HEK293 (cell line): ENCODE results near the gene ARGLU1.

ENCODE experiments used
- CTCF ChIA-PET: fragments of 350-600 bp; formaldehyde crosslinking; extraction: SDS; loops from one replicate; lab custom pipeline; 2021; ENCODE audit warnings: antibody characterized with exemption; lab: Yijun Ruan, JAX
- POLR2A ChIA-PET: fragments of 300-600 bp; formaldehyde crosslinking; extraction: SDS; loops from one replicate; lab custom pipeline; 2020; ENCODE audit warnings: antibody characterized with exemption, inconsistent platforms; lab: Yijun Ruan, JAX
- H3K27ac ChIP-seq: fragments of 200-500 bp; sonication (Bioruptor generic); 2 replicates; pipeline ENCODE4 v1.5.1; 2014; ENCODE audit warnings: low read depth, low read length, control low read depth, inconsistent platforms; ENCODE audit errors: extremely low read depth
- H3K36me3 ChIP-seq, 2 experiments: fragments of 200-500 bp in 1 of 2; sonication (Bioruptor generic) in 1 of 2; 1 replicate in 1 of 2; 2 replicates in 1 of 2; pipeline ENCODE4 v1.5.1; 2014 to 2017; ENCODE audit warnings: inconsistent platforms in 2 of 2, low read length in 2 of 2; ENCODE audit not compliant: control insufficient read depth in 2 of 2, insufficient read depth in 1 of 2
- H3K4me1 ChIP-seq: fragments of 200-500 bp; sonication (Bioruptor generic); 2 replicates; pipeline ENCODE4 v1.5.1; 2014; ENCODE audit warnings: mild to moderate bottlenecking, low read length, inconsistent platforms; ENCODE audit not compliant: control insufficient read depth, insufficient read depth
- H3K4me3 ChIP-seq: 2 replicates; pipeline ENCODE4 v1.5.1; 2011; ENCODE audit warnings: low read depth, mild to moderate bottlenecking, control low read depth, low read length, moderate library complexity
- H3K9me3 ChIP-seq: fragments of 200-500 bp; sonication (Bioruptor generic); 2 replicates; pipeline ENCODE4 v1.5.1; 2014; ENCODE audit warnings: low read depth, low read length, inconsistent platforms; ENCODE audit not compliant: control insufficient read depth, insufficient read depth
- BCL11B ChIP-seq: fragments of 450-650 bp; formaldehyde crosslinking; IDR thresholded peaks from 2 replicates; pipeline ENCODE4 v1.5.1; 2016; ENCODE audit warnings: low read depth, missing biosample characterization, missing genetic modification characterization
- GLIS1 ChIP-seq: fragments of 450-650 bp; formaldehyde crosslinking; IDR thresholded peaks from 2 replicates; pipeline ENCODE4 v1.5.1; 2016; ENCODE audit warnings: missing biosample characterization, missing genetic modification characterization
- GLIS2 ChIP-seq: fragments of 450-650 bp; formaldehyde crosslinking; IDR thresholded peaks from 2 replicates; pipeline ENCODE4 v1.5.1; 2016; ENCODE audit warnings: missing biosample characterization, missing genetic modification characterization
- HOXA7 ChIP-seq: sonication (generic); formaldehyde crosslinking; IDR thresholded peaks from 2 replicates; pipeline ENCODE4 v1.8.1; 2022; ENCODE audit warnings: missing genetic modification reagents, borderline replicate concordance
- HOXC10 ChIP-seq: sonication (generic); formaldehyde crosslinking; IDR thresholded peaks from 2 replicates; pipeline ENCODE4 v1.8.1; 2023; ENCODE audit warnings: mild to moderate bottlenecking, missing genetic modification reagents
- HOXD13 ChIP-seq: sonication (generic); formaldehyde crosslinking; IDR thresholded peaks from 2 replicates; pipeline ENCODE4 v1.8.0; 2022; ENCODE audit warnings: missing genetic modification reagents, borderline replicate concordance
- KLF9 ChIP-seq: fragments of 450-650 bp; formaldehyde crosslinking; IDR thresholded peaks from 2 replicates; pipeline ENCODE4 v1.5.1; 2016; ENCODE audit warnings: missing biosample characterization, missing genetic modification characterization, low read depth
- OSR2 ChIP-seq: fragments of 450-650 bp; formaldehyde crosslinking; IDR thresholded peaks from 2 replicates; pipeline ENCODE4 v1.5.1; 2016; ENCODE audit warnings: missing biosample characterization, missing genetic modification characterization
- OVOL3 ChIP-seq: fragments of 450-650 bp; formaldehyde crosslinking; IDR thresholded peaks from 2 replicates; pipeline ENCODE4 v1.5.1; 2016; ENCODE audit warnings: missing biosample characterization, missing genetic modification characterization
- PRDM1 ChIP-seq: fragments of 450-650 bp; formaldehyde crosslinking; IDR thresholded peaks from 2 replicates; pipeline ENCODE4; 2016; ENCODE audit warnings: missing biosample characterization, missing genetic modification characterization
- ZBTB1 ChIP-seq: fragments of 450-650 bp; formaldehyde crosslinking; IDR thresholded peaks from 2 replicates; pipeline ENCODE4 v1.5.1; 2016; ENCODE audit warnings: missing biosample characterization, missing genetic modification characterization
- ZNF112 ChIP-seq: fragments of 450-650 bp; formaldehyde crosslinking; IDR thresholded peaks from 2 replicates; pipeline ENCODE4 v1.5.0; 2017; ENCODE audit warnings: missing biosample characterization, missing genetic modification characterization
- ZNF132 ChIP-seq: fragments of 450-650 bp; formaldehyde crosslinking; IDR thresholded peaks from 2 replicates; pipeline ENCODE4 v1.5.1; 2017; ENCODE audit warnings: missing biosample characterization, missing genetic modification characterization, borderline replicate concordance
- ZNF16 ChIP-seq: fragments of 450-650 bp; formaldehyde crosslinking; IDR thresholded peaks from 2 replicates; pipeline ENCODE4 v1.5.1; 2016; ENCODE audit warnings: low read depth, missing biosample characterization, missing genetic modification characterization
- ZNF2 ChIP-seq: fragments of 450-650 bp; formaldehyde crosslinking; IDR thresholded peaks from 2 replicates; pipeline ENCODE4 v1.5.1; 2016; ENCODE audit warnings: missing biosample characterization, missing genetic modification characterization
- ZNF239 ChIP-seq: fragments of 450-650 bp; formaldehyde crosslinking; IDR thresholded peaks from 2 replicates; pipeline ENCODE4 v1.5.1; 2016; ENCODE audit warnings: missing biosample characterization, missing genetic modification characterization
- ZNF248 ChIP-seq: fragments of 450-650 bp; formaldehyde crosslinking; IDR thresholded peaks from 2 replicates; pipeline ENCODE4 v1.5.1; 2017; ENCODE audit warnings: missing biosample characterization, missing genetic modification characterization
- ZNF521 ChIP-seq: fragments of 450-650 bp; formaldehyde crosslinking; IDR thresholded peaks from 2 replicates; pipeline ENCODE4 v1.5.1; 2017; ENCODE audit warnings: missing biosample characterization, mild to moderate bottlenecking, missing genetic modification characterization
- ZNF529 ChIP-seq: fragments of 450-650 bp; formaldehyde crosslinking; IDR thresholded peaks from 2 replicates; pipeline ENCODE4 v1.5.1; 2017; ENCODE audit warnings: missing genetic modification characterization, missing biosample characterization; ENCODE audit not compliant: insufficient replicate concordance
- ZNF610 ChIP-seq: fragments of 450-650 bp; formaldehyde crosslinking; IDR thresholded peaks from 2 replicates; pipeline ENCODE4 v1.5.1; 2016; ENCODE audit warnings: missing biosample characterization, missing genetic modification characterization, borderline replicate concordance
- ZNF654 ChIP-seq: fragments of 450-650 bp; formaldehyde crosslinking; IDR thresholded peaks from 2 replicates; pipeline ENCODE4 v1.5.1; 2016; ENCODE audit warnings: low read depth, missing biosample characterization, missing genetic modification characterization
- ZNF660 ChIP-seq: fragments of 450-650 bp; IDR thresholded peaks from 2 replicates; pipeline ENCODE4 v1.5.1; 2018; ENCODE audit warnings: missing biosample characterization, mild to moderate bottlenecking, missing genetic modification characterization
- ZNF664 ChIP-seq: fragments of 450-650 bp; formaldehyde crosslinking; IDR thresholded peaks from 2 replicates; pipeline ENCODE4 v1.5.1; 2016; ENCODE audit warnings: missing biosample characterization, missing genetic modification characterization
- ZNF777 ChIP-seq: fragments of 450-650 bp; formaldehyde crosslinking; IDR thresholded peaks from 2 replicates; pipeline ENCODE4 v1.5.1; 2017; ENCODE audit warnings: missing biosample characterization, missing genetic modification characterization, borderline replicate concordance
- TF ChIP-seq, protein P1 (sequence below): fragments of 450-650 bp; formaldehyde crosslinking; IDR thresholded peaks from 2 replicates; pipeline ENCODE4 v1.5.1; 2016; ENCODE audit warnings: missing biosample characterization, missing genetic modification characterization
- TF ChIP-seq, protein P2 (sequence below): fragments of 450-650 bp; formaldehyde crosslinking; IDR thresholded peaks from 2 replicates; pipeline ENCODE4 v1.5.1; 2017; ENCODE audit warnings: missing biosample characterization, missing genetic modification characterization
- TF ChIP-seq, protein P3 (sequence below): fragments of 450-650 bp; formaldehyde crosslinking; IDR thresholded peaks from 2 replicates; pipeline ENCODE4 v1.5.1; 2017; ENCODE audit warnings: missing biosample characterization, missing genetic modification characterization
- TF ChIP-seq, protein P4 (sequence below): fragments of 450-650 bp; formaldehyde crosslinking; IDR thresholded peaks from 2 replicates; pipeline ENCODE4 v1.5.1; 2016; ENCODE audit warnings: missing biosample characterization, missing genetic modification characterization
- TF ChIP-seq, protein P5 (sequence below): fragments of 450-650 bp; formaldehyde crosslinking; IDR thresholded peaks from 2 replicates; pipeline ENCODE4 v1.5.1; 2016; ENCODE audit warnings: missing biosample characterization, missing genetic modification characterization

The ARGLU1 gene

DNA sequence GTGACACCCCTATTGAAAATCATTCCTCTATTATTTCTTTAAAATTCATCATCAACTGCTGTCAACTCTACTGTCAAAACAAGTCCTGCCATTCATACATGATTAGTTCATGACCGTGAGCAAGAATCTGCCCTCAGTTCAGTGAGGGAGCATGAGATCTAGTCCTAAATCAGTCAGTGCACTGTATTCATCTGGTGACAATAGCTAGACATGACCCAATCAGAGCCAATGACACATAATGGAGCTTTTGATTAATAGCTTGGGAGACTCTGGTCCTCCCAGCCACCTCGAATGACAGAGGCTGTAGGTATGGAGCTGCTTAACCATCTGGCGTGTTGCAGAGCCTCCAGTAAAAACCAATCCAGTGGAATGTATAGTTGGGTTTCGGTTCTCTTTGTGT is 46.9 kb upstream of the ARGLU1 start (continued):
- TF ChIP-seq ZNF521 = no peak
- TF ChIP-seq PRDM1 (tag by site-specific recombination) = no peak
- no peak for TF ChIP-seq GLIS1 (tag by site-specific recombination)
- no peak for TF ChIP-seq BCL11B
- no peak for TF ChIP-seq KLF9
- no peak for TF ChIP-seq ZBTB1 (tag by site-specific recombination)
- TF ChIP-seq ZNF664 = no peak
- TF ChIP-seq, protein P1, sequence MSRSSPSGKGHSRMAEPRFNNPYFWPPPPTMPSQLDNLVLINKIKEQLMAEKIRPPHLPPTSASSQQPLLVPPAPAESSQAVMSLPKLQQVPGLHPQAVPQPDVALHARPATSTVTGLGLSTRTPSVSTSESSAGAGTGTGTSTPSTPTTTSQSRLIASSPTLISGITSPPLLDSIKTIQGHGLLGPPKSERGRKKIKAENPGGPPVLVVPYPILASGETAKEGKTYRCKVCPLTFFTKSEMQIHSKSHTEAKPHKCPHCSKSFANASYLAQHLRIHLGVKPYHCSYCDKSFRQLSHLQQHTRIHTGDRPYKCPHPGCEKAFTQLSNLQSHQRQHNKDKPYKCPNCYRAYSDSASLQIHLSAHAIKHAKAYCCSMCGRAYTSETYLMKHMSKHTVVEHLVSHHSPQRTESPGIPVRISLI (tag by site-specific recombination) = no peak

DNA sequence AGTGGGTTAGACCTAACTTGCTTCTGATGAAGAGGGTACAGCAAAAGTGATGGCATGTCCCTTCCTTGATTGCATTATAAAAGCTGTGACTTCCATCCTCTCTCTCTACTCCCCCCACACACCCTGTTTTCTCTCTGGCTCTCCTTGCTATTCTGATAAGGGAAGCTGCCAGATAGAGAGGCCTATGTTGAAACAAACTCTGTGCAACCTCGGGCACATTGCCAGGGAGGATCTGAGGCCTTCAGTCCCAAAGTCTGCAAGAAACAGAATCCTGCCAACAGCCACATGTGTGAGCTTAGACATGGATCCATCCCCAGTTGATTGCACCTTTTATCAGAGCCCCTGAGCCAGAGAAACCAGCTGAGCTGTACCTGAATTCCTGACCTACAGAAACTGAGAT is 44.8 kb upstream of the ARGLU1 start:
- H3K4me3 ChIP-seq = no peak overlapping the region
- ChIA-PET POLR2A (no interaction called here), CTCF (no interaction called here)
- H3K36me3 ChIP-seq = no peaks in the 10 kb centered on the region
- H3K4me1 ChIP-seq = no peaks in the 10 kb centered on the region
- H3K9me3 ChIP-seq = no peaks in the 10 kb centered on the region
- TF ChIP-seq ZNF112 (tag by site-specific recombination) (no peak), ZNF16 (tag by site-specific recombination) (no peak), ZNF777 (tag by site-specific recombination) (no peak), OVOL3 (tag by site-specific recombination) (no peak), HOXD13 (no peak), ZNF239 (tag by site-specific recombination) (no peak), HOXC10 (CRISPR knock-in tag) (no peak), ZNF529 (no peak), GLIS2 (tag by site-specific recombination) (no peak), ZNF610 (tag by site-specific recombination) (no peak), ZNF660 (tag by site-specific recombination) (no peak), ZNF654 (no peak), ZNF132 (tag by site-specific recombination) (no peak), ZNF2 (tag by site-specific recombination) (no peak)
- H3K27ac ChIP-seq = no peak overlapping the region

DNA sequence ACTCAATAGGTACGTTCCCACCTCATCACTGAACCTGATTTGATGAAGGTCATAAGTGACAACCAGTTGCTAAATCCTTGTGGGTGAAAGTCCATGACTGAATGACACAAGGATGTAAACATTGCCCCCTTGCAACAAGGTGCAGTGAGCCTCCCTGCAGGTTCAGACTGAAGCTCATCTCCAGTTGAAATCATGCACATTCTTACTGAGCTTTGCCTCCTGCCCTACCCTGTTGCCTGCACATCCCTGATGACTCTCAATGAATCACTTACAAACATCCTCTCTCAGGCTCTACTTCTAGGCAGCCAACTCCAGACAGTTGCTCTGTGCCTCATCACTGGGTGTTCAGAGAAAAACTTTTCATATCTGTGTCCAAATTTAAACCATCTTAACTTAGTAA is 42.5 kb upstream of the ARGLU1 start:
- H3K9me3 ChIP-seq = no peaks in the 10 kb centered on the region
- no peaks in the 10 kb centered on the region for H3K4me1 ChIP-seq
- H3K4me3 ChIP-seq = no peak overlapping the region
- POLR2A ChIA-PET = no interaction called here
- H3K36me3 ChIP-seq = no peaks in the 10 kb centered on the region
- no peak overlapping the region for H3K27ac ChIP-seq
- CTCF ChIA-PET = no interaction called here
- TF ChIP-seq HOXA7 = no peak
- TF ChIP-seq, protein P2, sequence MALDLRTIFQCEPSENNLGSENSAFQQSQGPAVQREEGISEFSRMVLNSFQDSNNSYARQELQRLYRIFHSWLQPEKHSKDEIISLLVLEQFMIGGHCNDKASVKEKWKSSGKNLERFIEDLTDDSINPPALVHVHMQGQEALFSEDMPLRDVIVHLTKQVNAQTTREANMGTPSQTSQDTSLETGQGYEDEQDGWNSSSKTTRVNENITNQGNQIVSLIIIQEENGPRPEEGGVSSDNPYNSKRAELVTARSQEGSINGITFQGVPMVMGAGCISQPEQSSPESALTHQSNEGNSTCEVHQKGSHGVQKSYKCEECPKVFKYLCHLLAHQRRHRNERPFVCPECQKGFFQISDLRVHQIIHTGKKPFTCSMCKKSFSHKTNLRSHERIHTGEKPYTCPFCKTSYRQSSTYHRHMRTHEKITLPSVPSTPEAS (tag by site-specific recombination) = no peak
- TF ChIP-seq, protein P3, sequence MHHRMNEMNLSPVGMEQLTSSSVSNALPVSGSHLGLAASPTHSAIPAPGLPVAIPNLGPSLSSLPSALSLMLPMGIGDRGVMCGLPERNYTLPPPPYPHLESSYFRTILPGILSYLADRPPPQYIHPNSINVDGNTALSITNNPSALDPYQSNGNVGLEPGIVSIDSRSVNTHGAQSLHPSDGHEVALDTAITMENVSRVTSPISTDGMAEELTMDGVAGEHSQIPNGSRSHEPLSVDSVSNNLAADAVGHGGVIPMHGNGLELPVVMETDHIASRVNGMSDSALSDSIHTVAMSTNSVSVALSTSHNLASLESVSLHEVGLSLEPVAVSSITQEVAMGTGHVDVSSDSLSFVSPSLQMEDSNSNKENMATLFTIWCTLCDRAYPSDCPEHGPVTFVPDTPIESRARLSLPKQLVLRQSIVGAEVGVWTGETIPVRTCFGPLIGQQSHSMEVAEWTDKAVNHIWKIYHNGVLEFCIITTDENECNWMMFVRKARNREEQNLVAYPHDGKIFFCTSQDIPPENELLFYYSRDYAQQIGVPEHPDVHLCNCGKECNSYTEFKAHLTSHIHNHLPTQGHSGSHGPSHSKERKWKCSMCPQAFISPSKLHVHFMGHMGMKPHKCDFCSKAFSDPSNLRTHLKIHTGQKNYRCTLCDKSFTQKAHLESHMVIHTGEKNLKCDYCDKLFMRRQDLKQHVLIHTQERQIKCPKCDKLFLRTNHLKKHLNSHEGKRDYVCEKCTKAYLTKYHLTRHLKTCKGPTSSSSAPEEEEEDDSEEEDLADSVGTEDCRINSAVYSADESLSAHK (tag by site-specific recombination) = no peak
- TF ChIP-seq, protein P4, sequence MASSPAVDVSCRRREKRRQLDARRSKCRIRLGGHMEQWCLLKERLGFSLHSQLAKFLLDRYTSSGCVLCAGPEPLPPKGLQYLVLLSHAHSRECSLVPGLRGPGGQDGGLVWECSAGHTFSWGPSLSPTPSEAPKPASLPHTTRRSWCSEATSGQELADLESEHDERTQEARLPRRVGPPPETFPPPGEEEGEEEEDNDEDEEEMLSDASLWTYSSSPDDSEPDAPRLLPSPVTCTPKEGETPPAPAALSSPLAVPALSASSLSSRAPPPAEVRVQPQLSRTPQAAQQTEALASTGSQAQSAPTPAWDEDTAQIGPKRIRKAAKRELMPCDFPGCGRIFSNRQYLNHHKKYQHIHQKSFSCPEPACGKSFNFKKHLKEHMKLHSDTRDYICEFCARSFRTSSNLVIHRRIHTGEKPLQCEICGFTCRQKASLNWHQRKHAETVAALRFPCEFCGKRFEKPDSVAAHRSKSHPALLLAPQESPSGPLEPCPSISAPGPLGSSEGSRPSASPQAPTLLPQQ (tag by site-specific recombination) = no peak
- TF ChIP-seq OSR2 = no peak
- no peak for TF ChIP-seq ZNF248 (tag by site-specific recombination)
- TF ChIP-seq, protein P5, sequence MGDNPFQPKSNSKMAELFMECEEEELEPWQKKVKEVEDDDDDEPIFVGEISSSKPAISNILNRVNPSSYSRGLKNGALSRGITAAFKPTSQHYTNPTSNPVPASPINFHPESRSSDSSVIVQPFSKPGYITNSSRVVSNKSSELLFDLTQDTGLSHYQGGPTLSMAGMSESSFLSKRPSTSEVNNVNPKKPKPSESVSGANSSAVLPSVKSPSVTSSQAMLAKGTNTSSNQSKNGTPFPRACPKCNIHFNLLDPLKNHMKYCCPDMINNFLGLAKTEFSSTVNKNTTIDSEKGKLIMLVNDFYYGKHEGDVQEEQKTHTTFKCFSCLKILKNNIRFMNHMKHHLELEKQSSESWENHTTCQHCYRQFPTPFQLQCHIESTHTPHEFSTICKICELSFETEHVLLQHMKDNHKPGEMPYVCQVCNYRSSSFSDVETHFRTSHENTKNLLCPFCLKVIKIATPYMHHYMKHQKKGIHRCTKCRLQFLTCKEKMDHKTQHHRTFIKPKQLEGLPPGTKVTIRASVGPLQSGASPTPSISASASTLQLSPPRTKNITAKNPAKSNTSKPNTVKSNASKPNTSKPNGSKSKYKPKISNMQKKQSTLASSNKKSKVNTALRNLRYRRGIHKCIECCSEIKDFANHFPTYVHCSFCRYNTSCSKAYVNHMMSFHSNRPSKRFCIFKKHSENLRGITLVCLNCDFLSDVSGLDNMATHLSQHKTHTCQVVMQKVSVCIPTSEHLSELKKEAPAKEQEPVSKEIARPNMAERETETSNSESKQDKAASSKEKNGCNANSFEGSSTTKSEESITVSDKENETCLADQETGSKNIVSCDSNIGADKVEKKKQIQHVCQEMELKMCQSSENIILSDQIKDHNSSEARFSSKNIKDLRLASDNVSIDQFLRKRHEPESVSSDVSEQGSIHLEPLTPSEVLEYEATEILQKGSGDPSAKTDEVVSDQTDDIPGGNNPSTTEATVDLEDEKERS (tag by site-specific recombination) = no peak
